HEK293 (cell line): ENCODE data around the gene SLC25A25.

ENCODE experiments used
- CTCF ChIA-PET: fragments of 350-600 bp; formaldehyde crosslinking; extraction: SDS; loops from one replicate; lab custom pipeline; 2021; ENCODE audit warnings: antibody characterized with exemption; lab: Yijun Ruan, JAX
- POLR2A ChIA-PET: fragments of 300-600 bp; formaldehyde crosslinking; extraction: SDS; loops from one replicate; lab custom pipeline; 2020; ENCODE audit warnings: antibody characterized with exemption, inconsistent platforms; lab: Yijun Ruan, JAX
- H3K27ac ChIP-seq: fragments of 200-500 bp; sonication (Bioruptor generic); 2 replicates; pipeline ENCODE4 v1.5.1; 2014; ENCODE audit warnings: low read depth, low read length, control low read depth, inconsistent platforms; ENCODE audit errors: extremely low read depth
- H3K36me3 ChIP-seq, 2 experiments: fragments of 200-500 bp in 1 of 2; sonication (Bioruptor generic) in 1 of 2; 1 replicate in 1 of 2; 2 replicates in 1 of 2; pipeline ENCODE4 v1.5.1; 2014 to 2017; ENCODE audit warnings: inconsistent platforms in 2 of 2, low read length in 2 of 2; ENCODE audit not compliant: control insufficient read depth in 2 of 2, insufficient read depth in 1 of 2
- H3K4me1 ChIP-seq: fragments of 200-500 bp; sonication (Bioruptor generic); 2 replicates; pipeline ENCODE4 v1.5.1; 2014; ENCODE audit warnings: mild to moderate bottlenecking, low read length, inconsistent platforms; ENCODE audit not compliant: control insufficient read depth, insufficient read depth
- H3K4me3 ChIP-seq: 2 replicates; pipeline ENCODE4 v1.5.1; 2011; ENCODE audit warnings: low read depth, mild to moderate bottlenecking, control low read depth, low read length, moderate library complexity
- H3K9me3 ChIP-seq: fragments of 200-500 bp; sonication (Bioruptor generic); 2 replicates; pipeline ENCODE4 v1.5.1; 2014; ENCODE audit warnings: low read depth, low read length, inconsistent platforms; ENCODE audit not compliant: control insufficient read depth, insufficient read depth
- HIC1 ChIP-seq: fragments of 450-650 bp; formaldehyde crosslinking; IDR thresholded peaks from 2 replicates; pipeline ENCODE4 v1.5.1; 2016; ENCODE audit warnings: missing biosample characterization, missing genetic modification characterization
- INSM2 ChIP-seq: fragments of 450-650 bp; formaldehyde crosslinking; IDR thresholded peaks from 2 replicates; pipeline ENCODE4 v1.5.1; 2016; ENCODE audit warnings: missing biosample characterization, missing genetic modification characterization
- KLF16 ChIP-seq: fragments of 450-650 bp; formaldehyde crosslinking; IDR thresholded peaks from 2 replicates; pipeline ENCODE4 v1.5.1; 2017; ENCODE audit warnings: missing biosample characterization, missing genetic modification characterization
- KLF17 ChIP-seq: fragments of 450-650 bp; formaldehyde crosslinking; IDR thresholded peaks from 2 replicates; pipeline ENCODE4 v1.5.1; 2016; ENCODE audit warnings: missing biosample characterization, missing genetic modification characterization
- PATZ1 ChIP-seq: fragments of 450-650 bp; formaldehyde crosslinking; IDR thresholded peaks from 2 replicates; pipeline ENCODE4 v1.5.1; 2016; ENCODE audit warnings: missing biosample characterization, missing genetic modification characterization
- PRDM1 ChIP-seq: fragments of 450-650 bp; formaldehyde crosslinking; IDR thresholded peaks from 2 replicates; pipeline ENCODE4; 2016; ENCODE audit warnings: missing biosample characterization, missing genetic modification characterization
- REPIN1 ChIP-seq: fragments of 450-650 bp; formaldehyde crosslinking; IDR thresholded peaks from 2 replicates; pipeline ENCODE4 v1.5.1; 2017; ENCODE audit warnings: missing biosample characterization, missing genetic modification characterization, low read depth
- SP2 ChIP-seq: fragments of 450-650 bp; formaldehyde crosslinking; IDR thresholded peaks from 2 replicates; pipeline ENCODE4 v1.5.1; 2016; ENCODE audit warnings: missing biosample characterization, missing genetic modification characterization
- SP7 ChIP-seq: fragments of 450-650 bp; formaldehyde crosslinking; IDR thresholded peaks from 2 replicates; pipeline ENCODE4 v1.5.1; 2016; ENCODE audit warnings: missing biosample characterization, missing genetic modification characterization
- ZBTB17 ChIP-seq: fragments of 450-650 bp; formaldehyde crosslinking; IDR thresholded peaks from 2 replicates; pipeline ENCODE4 v1.5.1; 2016; ENCODE audit warnings: missing biosample characterization, missing genetic modification characterization
- ZBTB21 ChIP-seq: fragments of 450-650 bp; formaldehyde crosslinking; IDR thresholded peaks from 2 replicates; pipeline ENCODE4 v1.5.1; 2017; ENCODE audit warnings: missing biosample characterization, missing genetic modification characterization
- ZBTB26 ChIP-seq: fragments of 450-650 bp; formaldehyde crosslinking; optimal IDR thresholded peaks from 2 replicates; pipeline ENCODE3; 2016; ENCODE audit warnings: missing biosample characterization, mild to moderate bottlenecking, missing genetic modification characterization
- ZBTB44 ChIP-seq: fragments of 450-650 bp; IDR thresholded peaks from 2 replicates; pipeline ENCODE4 v1.5.1; 2018; ENCODE audit warnings: missing biosample characterization, mild to moderate bottlenecking, missing genetic modification characterization
- ZNF121 ChIP-seq: fragments of 450-650 bp; formaldehyde crosslinking; IDR thresholded peaks from 2 replicates; pipeline ENCODE4 v1.5.1; 2016; ENCODE audit warnings: missing biosample characterization, missing genetic modification characterization
- ZNF280D ChIP-seq: fragments of 450-650 bp; formaldehyde crosslinking; IDR thresholded peaks from 2 replicates; pipeline ENCODE4 v1.5.1; 2016; ENCODE audit warnings: missing biosample characterization, missing genetic modification characterization
- ZNF335 ChIP-seq: fragments of 450-650 bp; formaldehyde crosslinking; conservative IDR thresholded peaks from 2 replicates; pipeline ENCODE4 v1.5.1; 2016; ENCODE audit warnings: missing biosample characterization, missing genetic modification characterization
- ZNF416 ChIP-seq: fragments of 450-650 bp; formaldehyde crosslinking; IDR thresholded peaks from 2 replicates; pipeline ENCODE4 v1.5.1; 2016; ENCODE audit warnings: missing biosample characterization, missing genetic modification characterization
- ZNF560 ChIP-seq: fragments of 450-650 bp; formaldehyde crosslinking; IDR thresholded peaks from 2 replicates; pipeline ENCODE4 v1.5.1; 2017; ENCODE audit warnings: missing biosample characterization, missing genetic modification characterization, borderline replicate concordance
- ZNF629 ChIP-seq: fragments of 450-650 bp; formaldehyde crosslinking; IDR thresholded peaks from 2 replicates; pipeline ENCODE4 v1.5.1; 2017; ENCODE audit warnings: missing biosample characterization, missing genetic modification characterization
- ZNF660 ChIP-seq: fragments of 450-650 bp; IDR thresholded peaks from 2 replicates; pipeline ENCODE4 v1.5.1; 2018; ENCODE audit warnings: missing biosample characterization, mild to moderate bottlenecking, missing genetic modification characterization
- ZNF677 ChIP-seq: fragments of 450-650 bp; IDR thresholded peaks from 2 replicates; pipeline ENCODE4 v1.5.0; 2018; ENCODE audit warnings: missing biosample characterization, mild to moderate bottlenecking, missing genetic modification characterization, moderate library complexity
- ZNF776 ChIP-seq: fragments of 450-650 bp; formaldehyde crosslinking; IDR thresholded peaks from 2 replicates; pipeline ENCODE4 v1.5.0; 2017; ENCODE audit warnings: missing biosample characterization, missing genetic modification characterization, borderline replicate concordance

The SLC25A25 gene

GRCh38 chr9:128098297-128099230 lies 30.5 kb downstream of the SLC25A25 start:
- Histone ChIP-seq H3K4me3 (peak overlapping the region; percentile 46), H3K4me1 (0 out of 2 replicates have a peak, but pooled peaks cover 4% of the 10 kb centered on the region)
- TF ChIP-seq ZBTB17 (tag by site-specific recombination) (peak; percentile 63), SP2 (tag by site-specific recombination) (peak; percentile 84), ZNF629 (peak; percentile 86), ZNF280D (tag by site-specific recombination) (no peak), ZNF121 (tag by site-specific recombination) (no peak), HIC1 (peak; percentile 78; the same call in 1 of the 2 replicates), ZNF776 (tag by site-specific recombination) (no peak), ZBTB26 (tag by site-specific recombination) (peak; percentile 14), ZBTB44 (tag by site-specific recombination) (no peak), ZNF560 (tag by site-specific recombination) (no peak), ZNF335 (tag by site-specific recombination) (0 out of 2 replicates have a peak, but pooled peaks have one; percentile 54), ZNF416 (tag by site-specific recombination) (no peak), PATZ1 (tag by site-specific recombination) (0 out of 2 replicates have a peak, but pooled peaks have one; percentile 5), PRDM1 (peak; percentile 88), REPIN1 (tag by site-specific recombination) (no peak), KLF17 (tag by site-specific recombination) (peak; percentile 12; the same call in 1 of the 2 replicates), KLF16 (tag by site-specific recombination) (peak; percentile 18; the same call in 1 of the 2 replicates), SP7 (no peak), INSM2 (tag by site-specific recombination) (0 out of 2 replicates have a peak, but pooled peaks have one; percentile 7), ZBTB21 (0 out of 2 replicates have a peak, but pooled peaks have one; percentile 47), ZNF660 (tag by site-specific recombination) (0 out of 2 replicates have a peak, but pooled peaks have one; percentile 13), ZNF677 (tag by site-specific recombination) (no peak)

More at GRCh38 chr9:128098297-128099230, 30.5 kb downstream of the SLC25A25 start:
- ChIA-PET CTCF (interaction anchor here (0.6 to 5.0 kb wide), 14 partner anchors 11 to 1948 kb away, joined by 3 to 42 read pairs (median 4); no protein-coding TSS in a partner anchor), POLR2A (interaction anchor here (0.6 to 2.2 kb wide), 12 partner anchors 9 to 144 kb away, joined by 3 to 14 read pairs (median 4); partner anchors contain the start of genes EEIG1 and SLC25A25)
- peaks cover 0 to 30% of the 10 kb centered on the region in 2 experiments; a peak in 1 of 3 replicates for H3K36me3 ChIP-seq
- H3K9me3 ChIP-seq: no peaks in the 10 kb centered on the region
- no peak overlapping the region; the same call in 1 of the 2 replicates for H3K27ac ChIP-seq
